Mammary epithelial cell (primary cell): ENCODE data around the gene FES.

Experiments used
- EZH2 ChIP-seq: IDR thresholded peaks from 2 replicates; pipeline ENCODE4 v1.6.1; 2012; ENCODE audit warnings: low read length, inconsistent platforms, borderline replicate concordance
- TF ChIP-seq, protein P1 (sequence below), 2 donors: IDR thresholded peaks in 1 of 2; conservative IDR thresholded peaks in 1 of 2; 2 replicates each; pipeline ENCODE4 v1.5.1; 2011 to 2012; ENCODE audit warnings: inconsistent platforms in 2 of 2, low read length in 2 of 2, mild to moderate bottlenecking in 2 of 2, control low read depth in 1 of 2, low read depth in 1 of 2; ENCODE audit not compliant: insufficient read depth in 1 of 2; ENCODE audit errors: extremely low read depth in 1 of 2

DNA sequence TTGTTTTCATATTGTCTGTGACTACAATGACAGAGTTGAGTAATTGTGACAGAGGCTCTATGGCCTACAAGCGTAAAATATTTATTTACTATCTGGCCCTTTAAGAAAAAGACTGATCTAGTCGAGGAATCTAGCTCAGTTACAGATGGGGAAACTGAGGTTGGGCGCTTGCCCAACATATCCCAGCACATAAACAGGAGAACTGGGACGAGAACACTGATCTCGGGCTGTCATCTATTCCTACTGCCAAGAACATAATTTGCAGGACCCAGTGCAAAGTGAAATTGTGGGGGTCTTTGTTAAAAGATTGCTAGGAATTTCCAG lies 1.9 kb downstream of the FES start:
- TF ChIP-seq, protein P1, sequence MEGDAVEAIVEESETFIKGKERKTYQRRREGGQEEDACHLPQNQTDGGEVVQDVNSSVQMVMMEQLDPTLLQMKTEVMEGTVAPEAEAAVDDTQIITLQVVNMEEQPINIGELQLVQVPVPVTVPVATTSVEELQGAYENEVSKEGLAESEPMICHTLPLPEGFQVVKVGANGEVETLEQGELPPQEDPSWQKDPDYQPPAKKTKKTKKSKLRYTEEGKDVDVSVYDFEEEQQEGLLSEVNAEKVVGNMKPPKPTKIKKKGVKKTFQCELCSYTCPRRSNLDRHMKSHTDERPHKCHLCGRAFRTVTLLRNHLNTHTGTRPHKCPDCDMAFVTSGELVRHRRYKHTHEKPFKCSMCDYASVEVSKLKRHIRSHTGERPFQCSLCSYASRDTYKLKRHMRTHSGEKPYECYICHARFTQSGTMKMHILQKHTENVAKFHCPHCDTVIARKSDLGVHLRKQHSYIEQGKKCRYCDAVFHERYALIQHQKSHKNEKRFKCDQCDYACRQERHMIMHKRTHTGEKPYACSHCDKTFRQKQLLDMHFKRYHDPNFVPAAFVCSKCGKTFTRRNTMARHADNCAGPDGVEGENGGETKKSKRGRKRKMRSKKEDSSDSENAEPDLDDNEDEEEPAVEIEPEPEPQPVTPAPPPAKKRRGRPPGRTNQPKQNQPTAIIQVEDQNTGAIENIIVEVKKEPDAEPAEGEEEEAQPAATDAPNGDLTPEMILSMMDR (conservative IDR thresholded peaks at IDR 0.05 in 1 of 2, IDR thresholded peaks at IDR 0.05 in 1 of 2; ENCODE audit: extremely low read depth in 1 of 2, insufficient read depth in 1 of 2, low read depth in 1 of 2, low read length in 2 of 2), result no peak
- TF ChIP-seq EZH2, result no peak
